Hepatocyte (in vitro differentiated cells): Measurements from ENCODE around the gene PER1.

ENCODE experiments used
- EZH2 ChIP-seq: fragments of 200-600 bp; sonication (generic); IDR thresholded peaks from 2 replicates; pipeline ENCODE4 v1.6.1; 2016; ENCODE audit warnings: antibody characterized with exemption, mild to moderate bottlenecking, borderline replicate concordance
- EZH2phosphoT487 ChIP-seq: fragments of 200-600 bp; sonication (generic); IDR thresholded peaks from one replicate; pipeline ENCODE4 v1.6.1; 2018; ENCODE audit warnings: antibody characterized with exemption, mild to moderate bottlenecking, low read depth, moderate library complexity; ENCODE audit not compliant: unreplicated experiment, severe bottlenecking
- TF ChIP-seq, protein P1 (sequence below): fragments of 200-600 bp; sonication (generic); IDR thresholded peaks from 2 replicates; pipeline ENCODE4 v1.5.1; 2016; ENCODE audit warnings: antibody characterized with exemption, mild to moderate bottlenecking; ENCODE audit not compliant: poor library complexity

DNA sequence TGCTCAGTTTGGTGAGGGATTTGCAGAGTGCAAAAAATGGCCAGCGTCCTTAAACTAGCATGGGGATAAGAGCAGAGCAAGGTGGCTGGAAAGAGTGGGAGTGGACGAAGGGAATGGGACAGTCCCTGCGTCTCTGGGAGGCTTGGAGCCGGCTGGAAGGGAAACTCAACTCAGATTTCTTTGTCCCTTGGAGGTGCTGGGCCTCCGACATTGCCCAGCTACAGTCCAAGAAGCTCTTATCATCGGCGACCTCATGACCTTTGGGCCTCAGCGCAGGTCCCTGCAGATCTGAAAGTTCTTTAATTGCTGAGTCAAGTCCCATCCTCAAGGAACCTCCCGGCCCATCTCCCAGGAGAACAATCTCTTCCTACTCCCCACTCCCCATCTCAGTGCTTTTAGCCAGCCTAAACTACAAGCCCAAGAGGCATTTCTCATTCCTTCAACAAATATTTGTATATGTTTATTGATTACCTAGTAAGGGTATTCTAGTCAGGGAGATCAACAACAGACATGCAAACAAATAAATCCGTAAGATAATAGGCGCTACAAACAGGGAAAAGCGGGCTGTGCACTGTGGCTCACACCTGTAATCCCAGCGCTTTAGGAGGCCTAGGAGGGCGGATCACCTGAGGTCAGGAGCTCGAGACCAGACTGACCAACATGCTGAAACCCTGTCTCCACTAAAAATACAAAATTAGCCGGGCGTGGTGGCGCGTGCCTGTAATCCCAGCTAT is 25.0 kb upstream of the PER1 start:
- TF ChIP-seq, protein P1, sequence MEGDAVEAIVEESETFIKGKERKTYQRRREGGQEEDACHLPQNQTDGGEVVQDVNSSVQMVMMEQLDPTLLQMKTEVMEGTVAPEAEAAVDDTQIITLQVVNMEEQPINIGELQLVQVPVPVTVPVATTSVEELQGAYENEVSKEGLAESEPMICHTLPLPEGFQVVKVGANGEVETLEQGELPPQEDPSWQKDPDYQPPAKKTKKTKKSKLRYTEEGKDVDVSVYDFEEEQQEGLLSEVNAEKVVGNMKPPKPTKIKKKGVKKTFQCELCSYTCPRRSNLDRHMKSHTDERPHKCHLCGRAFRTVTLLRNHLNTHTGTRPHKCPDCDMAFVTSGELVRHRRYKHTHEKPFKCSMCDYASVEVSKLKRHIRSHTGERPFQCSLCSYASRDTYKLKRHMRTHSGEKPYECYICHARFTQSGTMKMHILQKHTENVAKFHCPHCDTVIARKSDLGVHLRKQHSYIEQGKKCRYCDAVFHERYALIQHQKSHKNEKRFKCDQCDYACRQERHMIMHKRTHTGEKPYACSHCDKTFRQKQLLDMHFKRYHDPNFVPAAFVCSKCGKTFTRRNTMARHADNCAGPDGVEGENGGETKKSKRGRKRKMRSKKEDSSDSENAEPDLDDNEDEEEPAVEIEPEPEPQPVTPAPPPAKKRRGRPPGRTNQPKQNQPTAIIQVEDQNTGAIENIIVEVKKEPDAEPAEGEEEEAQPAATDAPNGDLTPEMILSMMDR = no peak
- TF ChIP-seq EZH2 = no peak
- no peak for TF ChIP-seq EZH2phosphoT487
